Sigmoid colon (tissue), 4 donors: ENCODE results near the gene MYT1.

ENCODE experiments used
- EP300 ChIP-seq, 4 donors: sonication (generic); formaldehyde crosslinking; IDR thresholded peaks; one replicate each; pipeline ENCODE4 v1.6.1; 2017; ENCODE audit warnings: antibody characterized with exemption in 4 of 4
- POLR2A ChIP-seq, 2 donors: fragments of 450-650 bp; IDR thresholded peaks; one replicate each; pipeline ENCODE4 v1.6.1; 2016; ENCODE audit warnings: antibody characterized with exemption in 2 of 2, mild to moderate bottlenecking in 2 of 2, moderate library complexity in 2 of 2
- POLR2AphosphoS5 ChIP-seq, 4 donors: sonication (generic); formaldehyde crosslinking; IDR thresholded peaks; one replicate each; pipeline ENCODE4 v1.6.1; 2017; ENCODE audit warnings: antibody characterized with exemption in 4 of 4
- TF ChIP-seq, protein P1 (sequence below), 4 experiments: fragments of 450-650 bp in 3 of 4; fragments of 200-600 bp in 1 of 4; IDR thresholded peaks; one replicate each; pipeline ENCODE4 v1.5.1; 2016 to 2019; ENCODE audit warnings: antibody characterized with exemption in 4 of 4, mild to moderate bottlenecking in 3 of 4, moderate library complexity in 2 of 4

- TF ChIP-seq, protein P1, sequence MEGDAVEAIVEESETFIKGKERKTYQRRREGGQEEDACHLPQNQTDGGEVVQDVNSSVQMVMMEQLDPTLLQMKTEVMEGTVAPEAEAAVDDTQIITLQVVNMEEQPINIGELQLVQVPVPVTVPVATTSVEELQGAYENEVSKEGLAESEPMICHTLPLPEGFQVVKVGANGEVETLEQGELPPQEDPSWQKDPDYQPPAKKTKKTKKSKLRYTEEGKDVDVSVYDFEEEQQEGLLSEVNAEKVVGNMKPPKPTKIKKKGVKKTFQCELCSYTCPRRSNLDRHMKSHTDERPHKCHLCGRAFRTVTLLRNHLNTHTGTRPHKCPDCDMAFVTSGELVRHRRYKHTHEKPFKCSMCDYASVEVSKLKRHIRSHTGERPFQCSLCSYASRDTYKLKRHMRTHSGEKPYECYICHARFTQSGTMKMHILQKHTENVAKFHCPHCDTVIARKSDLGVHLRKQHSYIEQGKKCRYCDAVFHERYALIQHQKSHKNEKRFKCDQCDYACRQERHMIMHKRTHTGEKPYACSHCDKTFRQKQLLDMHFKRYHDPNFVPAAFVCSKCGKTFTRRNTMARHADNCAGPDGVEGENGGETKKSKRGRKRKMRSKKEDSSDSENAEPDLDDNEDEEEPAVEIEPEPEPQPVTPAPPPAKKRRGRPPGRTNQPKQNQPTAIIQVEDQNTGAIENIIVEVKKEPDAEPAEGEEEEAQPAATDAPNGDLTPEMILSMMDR (IDR thresholded peaks at IDR 0.05) = no peak
- no peak for TF ChIP-seq POLR2AphosphoS5 (IDR thresholded peaks at IDR 0.05)
- TF ChIP-seq POLR2A (IDR thresholded peaks at IDR 0.05) = no peak
- no peak for TF ChIP-seq EP300 (IDR thresholded peaks at IDR 0.05)
These were observed 119.4 kb downstream of the MYT1 start for GRCh38 chr20:64283646-64284045.
